WTC11 (cell line): Measurements from ENCODE around the gene MYH9. TPM values are rescaled to one million over a fixed set of nuclear protein-coding genes. Genes with fewer than 3 reads are reported as not detected.

Experiments
- ATAC-seq: fragments of 200-7000 bp; cut with Tn5 transposase; 2 replicates; pipeline ENCODE4 v1.10.0; 2021; ENCODE audit warnings: mild to moderate bottlenecking, moderate library complexity
- CTCF ChIA-PET: fragments of 300-600 bp; sonication (Branson Sonifier 250); formaldehyde crosslinking; loops from one replicate; lab custom pipeline; 2021; ENCODE audit warnings: antibody characterized with exemption; lab: Charles Lee
- POLR2A ChIA-PET: fragments of 350-600 bp; sonication (Branson Sonifier 250); formaldehyde crosslinking; loops from one replicate; lab custom pipeline; 2021; ENCODE audit warnings: antibody characterized with exemption; lab: Charles Lee
- DNase-seq: peaks from one replicate; pipeline ENCODE4 v3.0.0; 2021; ENCODE audit warnings: low spot score
- H3K27ac Mint-ChIP-seq: 2 replicates; pipeline ENCODE4 v1.8.0; 2021; ENCODE audit warnings: mixed read lengths
- H3K27me3 Mint-ChIP-seq: 2 replicates; pipeline ENCODE4 v1.8.0; 2021; ENCODE audit warnings: low read depth, mild to moderate bottlenecking, moderate library complexity, mixed read lengths
- H3K36me3 Mint-ChIP-seq: 2 replicates; pipeline ENCODE4 v1.8.0; 2021; ENCODE audit warnings: mixed read lengths
- H3K4me1 Mint-ChIP-seq: 2 replicates; pipeline ENCODE4 v1.8.0; 2022; ENCODE audit warnings: mixed read lengths
- H3K4me3 Mint-ChIP-seq: 2 replicates; pipeline ENCODE4 v1.8.0; 2021; ENCODE audit warnings: mild to moderate bottlenecking, moderate library complexity, mixed read lengths
- H3K9me3 Mint-ChIP-seq: 2 replicates; pipeline ENCODE4 v1.8.0; 2021; ENCODE audit warnings: mixed read lengths
- AR ChIP-seq: fragments of 250-450 bp; sonication (Bioruptor Pico); IDR thresholded peaks from 2 replicates; pipeline ENCODE4 v1.9.0; 2021; ENCODE audit warnings: mild to moderate bottlenecking
- ATF3 ChIP-seq: sonication (generic); formaldehyde crosslinking; conservative IDR thresholded peaks from 2 replicates; pipeline ENCODE4 v1.8.1; 2022; ENCODE audit warnings: mild to moderate bottlenecking, missing genetic modification reagents
- CREM ChIP-seq: sonication (generic); formaldehyde crosslinking; IDR thresholded peaks from 2 replicates; pipeline ENCODE4 v1.8.1; 2022; ENCODE audit warnings: mild to moderate bottlenecking, missing genetic modification reagents, moderate library complexity
- EMX1 ChIP-seq: fragments of 250-450 bp; sonication (Bioruptor Pico); IDR thresholded peaks from 2 replicates; pipeline ENCODE4 v1.8.0; 2021; ENCODE audit warnings: mild to moderate bottlenecking
- ETV6 ChIP-seq: sonication (generic); formaldehyde crosslinking; IDR thresholded peaks from 2 replicates; pipeline ENCODE4 v1.8.1; 2022; ENCODE audit warnings: mild to moderate bottlenecking, missing genetic modification reagents
- GRHL2 ChIP-seq: fragments of 250-450 bp; sonication (Bioruptor Pico); IDR thresholded peaks from 2 replicates; pipeline ENCODE4 v1.8.0; 2022; ENCODE audit warnings: mild to moderate bottlenecking, moderate library complexity; ENCODE audit not compliant: insufficient replicate concordance, severe bottlenecking
- HMGA2 ChIP-seq: fragments of 250-450 bp; sonication (Bioruptor Pico); IDR thresholded peaks from 2 replicates; pipeline ENCODE4 v1.4.0; 2021; ENCODE audit warnings: mild to moderate bottlenecking, moderate library complexity
- JAZF1 ChIP-seq: fragments of 250-450 bp; sonication (Bioruptor Pico); IDR thresholded peaks from 2 replicates; pipeline ENCODE4 v1.9.0; 2021; ENCODE audit warnings: moderate library complexity, mild to moderate bottlenecking, inconsistent platforms
- JUN ChIP-seq: sonication (generic); formaldehyde crosslinking; IDR thresholded peaks from 2 replicates; pipeline ENCODE4 v1.8.0; 2023; ENCODE audit warnings: mild to moderate bottlenecking, missing genetic modification reagents
- NFATC4 ChIP-seq: fragments of 250-450 bp; sonication (Bioruptor Pico); IDR thresholded peaks from 2 replicates; pipeline ENCODE4 v1.9.0; 2021; ENCODE audit warnings: mild to moderate bottlenecking
- NFE2L1 ChIP-seq: sonication (generic); formaldehyde crosslinking; IDR thresholded peaks from 2 replicates; pipeline ENCODE4 v1.8.1; 2023; ENCODE audit warnings: missing genetic modification reagents
- NR1H2 ChIP-seq: sonication (generic); formaldehyde crosslinking; IDR thresholded peaks from 2 replicates; pipeline ENCODE4 v1.9.0; 2021; ENCODE audit warnings: mild to moderate bottlenecking, moderate library complexity, missing genetic modification reagents
- PREB ChIP-seq: sonication (generic); formaldehyde crosslinking; IDR thresholded peaks from 2 replicates; pipeline ENCODE4 v1.8.1; 2022; ENCODE audit warnings: mild to moderate bottlenecking, missing genetic modification reagents, moderate library complexity, borderline replicate concordance
- RELA ChIP-seq: sonication (generic); formaldehyde crosslinking; IDR thresholded peaks from 2 replicates; pipeline ENCODE4 v1.8.1; 2022; ENCODE audit warnings: missing genetic modification reagents, mild to moderate bottlenecking, borderline replicate concordance
- RORB ChIP-seq: fragments of 250-450 bp; sonication (Bioruptor Pico); IDR thresholded peaks from 2 replicates; pipeline ENCODE4 v1.9.0; 2021; ENCODE audit warnings: mild to moderate bottlenecking
- TP53 ChIP-seq: sonication (generic); formaldehyde crosslinking; IDR thresholded peaks from 2 replicates; pipeline ENCODE4 v1.8.1; 2023; ENCODE audit warnings: mild to moderate bottlenecking, missing genetic modification reagents
- ZMAT4 ChIP-seq: fragments of 250-450 bp; sonication (Bioruptor Pico); IDR thresholded peaks from 2 replicates; pipeline ENCODE4 v1.9.0; 2021; ENCODE audit warnings: mild to moderate bottlenecking
- ZNF263 ChIP-seq: sonication (generic); formaldehyde crosslinking; IDR thresholded peaks from 2 replicates; pipeline ENCODE4 v1.8.1; 2022; ENCODE audit warnings: low read depth, mild to moderate bottlenecking, moderate library complexity, missing genetic modification reagents
- ZNF317 ChIP-seq: sonication (generic); formaldehyde crosslinking; IDR thresholded peaks from 2 replicates; pipeline ENCODE4 v1.8.1; 2023; ENCODE audit warnings: low read depth, mild to moderate bottlenecking, moderate library complexity, missing genetic modification reagents, borderline replicate concordance
- ZNF416 ChIP-seq: fragments of 250-450 bp; sonication (Bioruptor Pico); IDR thresholded peaks from 2 replicates; pipeline ENCODE4 v1.9.0; 2021; ENCODE audit warnings: mild to moderate bottlenecking, inconsistent platforms
- ZNF423 ChIP-seq: fragments of 250-450 bp; sonication (Bioruptor Pico); IDR thresholded peaks from 2 replicates; pipeline ENCODE4 v2.1.2; 2022; ENCODE audit warnings: mild to moderate bottlenecking, moderate library complexity
- ZSCAN18 ChIP-seq: fragments of 250-450 bp; sonication (Bioruptor Pico); IDR thresholded peaks from 2 replicates; pipeline ENCODE4 v2.1.2; 2022; ENCODE audit warnings: mild to moderate bottlenecking, moderate library complexity
- total RNA-seq: library from RNA; stranded (reverse); gene quantifications from 3 replicates; pipeline ENCODE4 v1.2.3, GENCODE V29; 2021
- TF ChIP-seq, protein P1 (sequence below): sonication (generic); formaldehyde crosslinking; IDR thresholded peaks from 2 replicates; pipeline ENCODE4 v1.8.0; 2022; ENCODE audit warnings: mild to moderate bottlenecking, missing genetic modification reagents
- TF ChIP-seq, protein P2 (sequence below): fragments of 200-600 bp; IDR thresholded peaks from 2 replicates; pipeline ENCODE4 v1.8.0; 2022; ENCODE audit warnings: antibody characterized with exemption

Gene MYH9
- total RNA-seq, 1 experiment from 2014 or later, result 277 TPM

GRCh38 chr22:36236388-36237319 lies 151.1 kb downstream of the MYH9 start (continued):
- TF ChIP-seq NFATC4 (CRISPR knock-in tag), result no peak
- TF ChIP-seq TP53 (CRISPR knock-in tag), result no peak
- no peak for TF ChIP-seq PREB (CRISPR knock-in tag)
- TF ChIP-seq ZNF263, result no peak
- no peak for TF ChIP-seq RELA (CRISPR knock-in tag)
- TF ChIP-seq HMGA2 (CRISPR knock-in tag), result no peak
- no peak for TF ChIP-seq CREM (CRISPR knock-in tag)
- no peak for TF ChIP-seq AR (CRISPR knock-in tag)

DNA sequence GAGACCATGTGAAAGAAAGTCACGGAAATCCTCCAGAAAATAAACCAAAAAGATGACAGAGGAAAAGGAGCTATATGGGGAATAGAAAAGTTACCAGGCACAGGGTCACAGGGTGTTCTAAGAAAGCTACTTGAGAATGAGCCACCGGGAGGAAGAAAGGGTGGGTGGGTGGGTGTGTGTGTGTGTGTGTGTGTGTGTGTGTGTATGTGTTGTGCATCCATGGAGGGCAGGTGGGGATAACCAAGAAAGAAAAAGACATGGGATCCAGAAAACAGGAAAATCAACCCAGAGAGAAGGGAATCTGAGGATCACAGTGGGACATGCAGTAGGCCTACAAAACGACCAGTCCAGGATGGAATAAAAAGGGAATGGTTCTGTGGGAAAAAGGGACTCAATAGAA lies 152.2 kb downstream of the MYH9 start:
- no peak for TF ChIP-seq ZNF423 (CRISPR knock-in tag)
- TF ChIP-seq RORB (CRISPR knock-in tag), result no peak
- no peak for TF ChIP-seq ATF3
- no peak for TF ChIP-seq NR1H2 (CRISPR knock-in tag)
- no peak for TF ChIP-seq NFE2L1 (CRISPR knock-in tag)
- TF ChIP-seq EMX1 (CRISPR knock-in tag), result no peak
- TF ChIP-seq GRHL2 (CRISPR knock-in tag), result no peak
- no peak for TF ChIP-seq JUN
- no peak for TF ChIP-seq ZNF317 (CRISPR knock-in tag)
- no peaks in the 10 kb centered on the region; the same call in 1 of the 2 replicates for H3K27me3 Mint-ChIP-seq
- ATAC-seq, result no peak
- POLR2A ChIA-PET, result no interaction called here
- H3K9me3 Mint-ChIP-seq, result peaks cover 5% of the 10 kb centered on the region; the same call in 1 of the 2 replicates
- CTCF ChIA-PET, result interaction anchor here (0.8 to 2.1 kb wide), 5 partner anchors 24 to 170 kb away, joined by 3 to 7 read pairs (median 4); no protein-coding TSS in a partner anchor
- H3K4me3 Mint-ChIP-seq, result no peak overlapping the region
- no peak for DNase-seq
- H3K4me1 Mint-ChIP-seq, result peaks cover 21% of the 10 kb centered on the region
- no peak overlapping the region for H3K27ac Mint-ChIP-seq
- peaks cover 6% of the 10 kb centered on the region for H3K36me3 Mint-ChIP-seq

DNA sequence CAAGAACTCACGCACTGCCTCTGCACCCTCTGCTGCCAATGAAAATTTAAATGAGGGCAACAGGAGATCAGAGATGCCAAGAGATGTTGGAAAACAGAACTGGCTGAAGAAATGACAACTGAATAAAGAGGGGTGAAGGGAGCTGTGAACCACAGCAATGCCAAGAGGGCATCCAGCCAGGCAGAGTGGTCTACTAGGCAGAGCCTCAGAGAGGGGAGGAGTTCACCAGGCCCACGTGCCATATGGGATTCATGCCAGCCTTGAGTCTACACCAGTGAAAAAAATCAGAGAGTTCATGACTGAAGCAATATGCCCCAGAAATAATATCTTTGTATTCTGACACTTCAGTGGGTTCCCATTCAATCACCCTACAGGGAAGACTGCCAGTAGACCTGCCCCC lies 152.8 kb downstream of the MYH9 start:
- DNase-seq (no peak), ATAC-seq (no peak)
- H3K4me1 Mint-ChIP-seq, result peaks cover 19% of the 10 kb centered on the region
- peaks cover 5% of the 10 kb centered on the region; the same call in 1 of the 2 replicates for H3K9me3 Mint-ChIP-seq
- peaks cover 6% of the 10 kb centered on the region for H3K36me3 Mint-ChIP-seq
- H3K27me3 Mint-ChIP-seq, result no peaks in the 10 kb centered on the region; the same call in 1 of the 2 replicates
- H3K27ac Mint-ChIP-seq, result no peak overlapping the region
- no peak overlapping the region for H3K4me3 Mint-ChIP-seq
- ChIA-PET CTCF (interaction anchor here (1.0 kb wide), 1 partner anchor 40 kb away, joined by 3 read pairs; no protein-coding TSS in a partner anchor), POLR2A (no interaction called here)
- TF ChIP-seq, protein P1, sequence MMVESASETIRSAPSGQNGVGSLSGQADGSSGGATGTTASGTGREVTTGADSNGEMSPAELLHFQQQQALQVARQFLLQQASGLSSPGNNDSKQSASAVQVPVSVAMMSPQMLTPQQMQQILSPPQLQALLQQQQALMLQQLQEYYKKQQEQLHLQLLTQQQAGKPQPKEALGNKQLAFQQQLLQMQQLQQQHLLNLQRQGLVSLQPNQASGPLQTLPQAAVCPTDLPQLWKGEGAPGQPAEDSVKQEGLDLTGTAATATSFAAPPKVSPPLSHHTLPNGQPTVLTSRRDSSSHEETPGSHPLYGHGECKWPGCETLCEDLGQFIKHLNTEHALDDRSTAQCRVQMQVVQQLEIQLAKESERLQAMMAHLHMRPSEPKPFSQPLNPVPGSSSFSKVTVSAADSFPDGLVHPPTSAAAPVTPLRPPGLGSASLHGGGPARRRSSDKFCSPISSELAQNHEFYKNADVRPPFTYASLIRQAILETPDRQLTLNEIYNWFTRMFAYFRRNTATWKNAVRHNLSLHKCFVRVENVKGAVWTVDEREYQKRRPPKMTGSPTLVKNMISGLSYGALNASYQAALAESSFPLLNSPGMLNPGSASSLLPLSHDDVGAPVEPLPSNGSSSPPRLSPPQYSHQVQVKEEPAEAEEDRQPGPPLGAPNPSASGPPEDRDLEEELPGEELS (CRISPR knock-in tag), result no peak
- TF ChIP-seq JAZF1 (no peak), ZNF416 (CRISPR knock-in tag) (no peak), ZSCAN18 (CRISPR knock-in tag) (no peak), ZMAT4 (no peak), HMGA2 (CRISPR knock-in tag) (no peak), ETV6 (no peak)
- TF ChIP-seq, protein P2, sequence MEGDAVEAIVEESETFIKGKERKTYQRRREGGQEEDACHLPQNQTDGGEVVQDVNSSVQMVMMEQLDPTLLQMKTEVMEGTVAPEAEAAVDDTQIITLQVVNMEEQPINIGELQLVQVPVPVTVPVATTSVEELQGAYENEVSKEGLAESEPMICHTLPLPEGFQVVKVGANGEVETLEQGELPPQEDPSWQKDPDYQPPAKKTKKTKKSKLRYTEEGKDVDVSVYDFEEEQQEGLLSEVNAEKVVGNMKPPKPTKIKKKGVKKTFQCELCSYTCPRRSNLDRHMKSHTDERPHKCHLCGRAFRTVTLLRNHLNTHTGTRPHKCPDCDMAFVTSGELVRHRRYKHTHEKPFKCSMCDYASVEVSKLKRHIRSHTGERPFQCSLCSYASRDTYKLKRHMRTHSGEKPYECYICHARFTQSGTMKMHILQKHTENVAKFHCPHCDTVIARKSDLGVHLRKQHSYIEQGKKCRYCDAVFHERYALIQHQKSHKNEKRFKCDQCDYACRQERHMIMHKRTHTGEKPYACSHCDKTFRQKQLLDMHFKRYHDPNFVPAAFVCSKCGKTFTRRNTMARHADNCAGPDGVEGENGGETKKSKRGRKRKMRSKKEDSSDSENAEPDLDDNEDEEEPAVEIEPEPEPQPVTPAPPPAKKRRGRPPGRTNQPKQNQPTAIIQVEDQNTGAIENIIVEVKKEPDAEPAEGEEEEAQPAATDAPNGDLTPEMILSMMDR, result no peak
